SK-N-MC (cell line): ENCODE data around the gene SLC6A9.

Source experiments
- EZH2 ChIP-seq: fragments of 200-600 bp; sonication (generic); IDR thresholded peaks from one replicate; pipeline ENCODE4 v1.6.1; 2017; ENCODE audit warnings: antibody characterized with exemption
- FOXP2 ChIP-seq: optimal IDR thresholded peaks from 2 replicates; pipeline ENCODE3; 2011; ENCODE audit warnings: mild to moderate bottlenecking, moderate library complexity; ENCODE audit not compliant: insufficient read depth; ENCODE audit errors: extremely low read length, control extremely low read depth
- POLR2AphosphoS5 ChIP-seq: IDR thresholded peaks from 2 replicates; pipeline ENCODE4 v1.6.1; 2012; ENCODE audit warnings: mild to moderate bottlenecking, low read depth, low read length, borderline replicate concordance

DNA sequence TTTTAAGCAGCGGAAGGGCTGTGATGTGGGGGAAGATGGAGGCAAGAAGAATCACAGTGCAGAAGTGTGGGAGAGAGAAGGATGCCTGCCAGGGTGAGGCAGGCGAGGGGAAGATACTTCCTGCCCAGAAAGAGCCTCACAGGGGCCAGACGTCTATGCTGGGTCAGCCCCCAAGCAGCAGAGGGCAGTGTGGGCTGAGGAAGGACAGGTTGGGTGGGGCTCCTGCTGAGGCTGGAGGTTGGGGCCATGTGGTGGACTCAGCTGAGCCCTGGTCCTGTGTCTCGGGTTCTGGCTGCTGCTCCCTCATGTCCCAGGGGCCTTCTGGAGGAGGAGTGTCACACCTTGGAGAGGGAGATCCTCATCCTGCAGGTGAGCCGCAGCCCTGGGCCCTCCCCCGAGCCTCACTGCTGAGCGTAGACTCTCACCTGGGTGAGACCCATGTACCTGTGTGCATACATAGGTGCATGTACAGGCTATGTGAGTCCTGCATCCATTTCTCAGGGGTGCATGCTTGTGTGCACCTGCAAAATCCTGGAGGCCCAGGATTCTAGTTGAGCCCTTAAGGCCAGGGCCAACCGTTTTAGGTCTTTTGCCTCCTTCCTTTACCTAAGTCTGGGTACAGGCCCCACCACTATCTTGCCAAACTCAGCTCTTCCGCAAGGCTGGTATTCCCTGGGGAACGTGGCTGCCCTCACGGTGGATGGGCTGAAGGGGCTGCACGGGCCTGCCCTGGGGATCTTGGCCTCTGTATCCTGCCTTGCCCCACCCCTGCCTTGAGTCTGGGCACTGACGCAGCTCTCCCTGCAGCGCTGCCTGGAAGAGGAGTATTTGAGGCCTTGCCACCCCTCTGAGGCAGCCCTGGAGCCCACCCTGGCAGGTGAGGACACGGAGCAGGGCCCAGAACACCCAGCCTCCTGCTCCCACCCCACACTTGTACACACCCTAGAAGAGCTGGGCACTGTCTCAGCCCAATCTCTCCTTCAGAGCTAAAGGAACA lies 36.2 kb downstream of the SLC6A9 start:
- TF ChIP-seq EZH2 (no peak), POLR2AphosphoS5 (no peak), FOXP2 (no peak)
